IMR-90 (cell line): ENCODE data around the gene MRPL33. TPM values are rescaled to one million over a fixed set of nuclear protein-coding genes. Genes with fewer than 3 reads are reported as not detected.

ENCODE experiments used
- ATAC-seq: fragments of 200-7000 bp; cut with Tn5 transposase; 2 replicates; pipeline ENCODE4 v1.9.1; 2020; ENCODE audit warnings: low read depth, mild to moderate bottlenecking, moderate library complexity
- BruUV-seq: library from RNA; stranded (reverse); fragments of 400-500 nt; replicated peaks from 2 replicates; lab custom pipeline; 2021; lab: Mats Ljungman, UMichigan
- CTCF ChIA-PET: fragments of 300-600 bp; formaldehyde crosslinking; extraction: SDS; loops from one replicate; lab custom pipeline; 2021; ENCODE audit warnings: antibody characterized with exemption; lab: Yijun Ruan, JAX
- POLR2A ChIA-PET: fragments of 300-600 bp; sonication (Branson Sonifier 250); formaldehyde crosslinking; loops from one replicate; lab custom pipeline; 2022; ENCODE audit warnings: antibody characterized with exemption; ENCODE audit not compliant: unreplicated experiment; lab: Charles Lee
- DNase-seq: peaks from one replicate; pipeline ENCODE4 v3.0.0; 2013
- H2AFZ ChIP-seq: replicated peaks from 2 replicates; pipeline ENCODE3; 2013; ENCODE audit warnings: low read length, mild to moderate bottlenecking; ENCODE audit not compliant: poor library complexity
- H2AK5ac ChIP-seq: 2 replicates; pipeline ENCODE4 v1.6.1; 2013; ENCODE audit warnings: low read depth, low read length, inconsistent platforms
- H2AK9ac ChIP-seq: replicated peaks from 2 replicates; pipeline ENCODE3; 2013; ENCODE audit warnings: mild to moderate bottlenecking, low read depth, low read length, moderate library complexity; ENCODE audit not compliant: poor library complexity
- H2BK120ac ChIP-seq: 2 replicates; pipeline ENCODE4 v1.6.1; 2013; ENCODE audit warnings: low read depth, low read length, inconsistent platforms
- H2BK15ac ChIP-seq: 3 replicates; pipeline ENCODE4 v1.6.1; 2013; ENCODE audit warnings: low read depth, low read length, inconsistent platforms
- H2BK20ac ChIP-seq: 2 replicates; pipeline ENCODE4 v1.6.1; 2013; ENCODE audit warnings: low read depth, mild to moderate bottlenecking, inconsistent platforms, low read length, moderate library complexity
- H2BK5ac ChIP-seq: 2 replicates; pipeline ENCODE4 v1.6.1; 2013; ENCODE audit warnings: mild to moderate bottlenecking, low read depth, low read length, inconsistent platforms; ENCODE audit not compliant: poor library complexity, severe bottlenecking
- H3K14ac ChIP-seq: replicated peaks from 2 replicates; pipeline ENCODE4 v1.6.1; 2013; ENCODE audit warnings: low read depth, low read length, inconsistent platforms
- H3K18ac ChIP-seq: 2 replicates; pipeline ENCODE4 v1.6.1; 2013; ENCODE audit warnings: low read depth, low read length, control low read depth
- H3K23ac ChIP-seq: 2 replicates; pipeline ENCODE4 v1.6.1; 2013; ENCODE audit warnings: low read depth, low read length, inconsistent platforms
- H3K27ac ChIP-seq: 2 replicates; pipeline ENCODE4 v1.5.1; 2013; ENCODE audit warnings: mild to moderate bottlenecking, control low read depth, low read length; ENCODE audit not compliant: insufficient read depth
- H3K27me3 ChIP-seq: 2 replicates; pipeline ENCODE4 v1.6.1; 2013; ENCODE audit warnings: low read length; ENCODE audit not compliant: control insufficient read depth, insufficient read depth
- H3K36me3 ChIP-seq: 2 replicates; pipeline ENCODE4 v1.6.1; 2013; ENCODE audit warnings: low read length, mixed read lengths; ENCODE audit not compliant: control insufficient read depth, insufficient read depth
- H3K4ac ChIP-seq: 2 replicates; pipeline ENCODE4 v1.6.1; 2013; ENCODE audit warnings: low read depth, low read length, inconsistent platforms
- H3K4me1 ChIP-seq: 2 replicates; pipeline ENCODE4 v1.6.1; 2013; ENCODE audit warnings: low read length, mixed read lengths; ENCODE audit not compliant: control insufficient read depth, insufficient read depth
- H3K4me2 ChIP-seq: 2 replicates; pipeline ENCODE4 v1.6.1; 2013; ENCODE audit warnings: low read depth, mild to moderate bottlenecking, control low read depth, low read length, moderate library complexity
- H3K4me3 ChIP-seq: 2 replicates; pipeline ENCODE4 v1.5.1; 2013; ENCODE audit warnings: low read depth, mild to moderate bottlenecking, control low read depth, low read length, moderate library complexity; ENCODE audit not compliant: insufficient read depth
- H3K56ac ChIP-seq: 2 replicates; pipeline ENCODE4 v1.6.1; 2013; ENCODE audit warnings: low read length, inconsistent platforms; ENCODE audit not compliant: insufficient read depth; ENCODE audit errors: extremely low read depth
- H3K79me1 ChIP-seq, 2 experiments: 2 replicates each; pipeline ENCODE4 v1.6.1; 2013; ENCODE audit warnings: low read length in 2 of 2, inconsistent platforms in 1 of 2, low read depth in 1 of 2
- H3K9ac ChIP-seq: 2 replicates; pipeline ENCODE4 v1.6.1; 2013; ENCODE audit warnings: low read depth, low read length, control low read depth
- H3K9me1 ChIP-seq: 2 replicates; pipeline ENCODE4 v1.6.1; 2013; ENCODE audit warnings: low read length, inconsistent platforms; ENCODE audit not compliant: insufficient read depth
- H3K9me3 ChIP-seq: 2 replicates; pipeline ENCODE4 v1.6.1; 2013; ENCODE audit warnings: low read length; ENCODE audit not compliant: control insufficient read depth, insufficient read depth
- H4K20me1 ChIP-seq: 2 replicates; pipeline ENCODE4 v1.6.1; 2013; ENCODE audit warnings: low read length, inconsistent platforms; ENCODE audit not compliant: insufficient read depth
- H4K5ac ChIP-seq: 2 replicates; pipeline ENCODE4 v1.6.1; 2013; ENCODE audit warnings: mild to moderate bottlenecking, low read depth, low read length, control low read depth
- H4K8ac ChIP-seq, 2 experiments: 2 replicates each; pipeline ENCODE4 v1.6.1; 2013; ENCODE audit warnings: low read depth in 2 of 2, low read length in 2 of 2, control low read depth in 1 of 2, inconsistent platforms in 1 of 2
- H4K91ac ChIP-seq: 2 replicates; pipeline ENCODE4 v1.6.1; 2013; ENCODE audit warnings: low read depth, low read length, inconsistent platforms; ENCODE audit not compliant: insufficient read depth
- MAZ ChIP-seq: IDR thresholded peaks from 2 replicates; pipeline ENCODE4 v1.6.1; 2012; ENCODE audit warnings: low read depth, mild to moderate bottlenecking, low read length, improper control_type of control experiment, moderate library complexity, borderline replicate concordance
- RAD21 ChIP-seq: IDR thresholded peaks from 2 replicates; pipeline ENCODE4 v1.6.1; 2012; ENCODE audit warnings: low read length, improper control_type of control experiment
- WGBS, 2 experiments: methylation state at CpG; one replicate each; pipeline versions ENCODE4 v1.1.5 to v1.1.7; 2013; ENCODE audit warnings: missing lambda C conversion rate in 2 of 2; ENCODE audit not compliant: insufficient read length in 1 of 2; ENCODE audit errors: extremely low coverage in 2 of 2; 5-methylcytosine and 5-hydroxymethylcytosine counted together
- dilution Hi-C: fragments of 300-500 bp; cut with HindIII; formaldehyde crosslinking; loops from one replicate; pipeline ENCODE4 v1.14.3; 2018; ENCODE audit warnings: low sequenced_read_pairs; ENCODE audit not compliant: unreplicated experiment
- in situ Hi-C: fragments of 300-500 bp; cut with MboI; formaldehyde crosslinking; loops from 3 replicates; pipeline ENCODE4 v1.14.3; 2019; ENCODE audit warnings: low sequenced_read_pairs, inconsistent platforms, mixed read lengths
- intact Hi-C: fragments of 100-400 bp; cut with micrococcal nuclease; formaldehyde crosslinking; loops from 2 replicates; pipeline ENCODE4 v1.10.0; 2022
- polyA plus RNA-seq, 3 experiments: library from polyadenylated mRNA; depleted of rRNA; stranded (reverse); fragments of >200 nt; gene quantifications; 2 replicates each; pipeline ENCODE4 v1.2.3, GENCODE V29; 2012; ENCODE audit warnings: low replicate concordance in 1 of 3
- total RNA-seq: library from RNA; depleted of rRNA; stranded (reverse); fragments of >200 nt; gene quantifications from 2 replicates; pipeline ENCODE4 v1.2.3, GENCODE V29; 2012
- TF ChIP-seq, protein P1 (sequence below): fragments of 150-350 bp; IDR thresholded peaks from 2 replicates; pipeline ENCODE4 v1.6.1; 2017; ENCODE audit warnings: mild to moderate bottlenecking, antibody characterized with exemption, low read length, low read depth
- TF ChIP-seq, protein P2 (sequence below): fragments of 150-350 bp; IDR thresholded peaks from 2 replicates; pipeline ENCODE4 v1.6.1; 2016; ENCODE audit warnings: low read depth, mild to moderate bottlenecking, low read length, moderate library complexity, borderline replicate concordance
- TF ChIP-seq, protein P3 (sequence below): conservative IDR thresholded peaks from 2 replicates; pipeline ENCODE4 v1.5.1; 2012; ENCODE audit warnings: mild to moderate bottlenecking, low read depth, low read length, improper control_type of control experiment

MRPL33 gene
- total and polyA plus RNA-seq, 2 of the 4 experiments (the other 2 are of a cell fraction) = 13.3 to 101 TPM

DNA sequence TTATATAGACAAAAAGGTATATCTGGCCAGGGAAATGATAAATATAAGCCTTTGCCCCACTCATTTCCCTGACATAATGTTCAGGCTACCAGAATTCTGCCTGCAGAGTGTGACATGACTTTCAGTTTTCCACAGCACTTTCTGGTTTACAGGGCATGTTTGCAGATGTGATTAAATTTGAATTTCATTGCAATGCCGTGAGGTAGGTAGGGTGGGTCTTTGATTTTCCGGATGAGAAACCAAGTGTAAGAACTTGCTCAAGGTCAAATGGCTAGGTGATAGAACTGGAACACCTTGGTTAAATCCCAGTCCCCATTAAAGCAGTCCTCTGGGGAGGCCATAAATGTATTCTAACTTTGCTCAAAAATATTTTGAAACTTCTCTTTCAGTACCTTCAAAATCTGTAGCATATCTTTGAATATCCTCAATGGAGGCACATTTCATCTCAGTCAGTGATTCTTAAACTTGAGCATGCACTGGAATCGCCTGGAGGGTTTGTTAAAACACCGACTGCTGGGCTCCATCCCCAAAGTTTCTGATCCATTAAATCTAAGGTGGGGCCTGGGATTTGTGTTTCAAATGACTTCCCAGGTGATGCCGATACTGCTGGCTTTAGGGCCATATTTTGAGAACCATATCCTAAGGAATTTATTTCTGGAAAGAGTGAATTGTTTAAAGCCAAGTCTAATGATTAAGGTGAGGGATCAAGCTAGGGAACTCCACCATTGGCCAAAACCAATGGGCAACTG, 35.0 kb downstream of the MRPL33 start:
- ATAC-seq = no peak
- Histone ChIP-seq H3K27me3 (no peaks in the 10 kb centered on the region), H3K18ac (no peak overlapping the region), H4K8ac (no peak overlapping the region), H3K14ac (no peak overlapping the region), H2BK15ac (no peak overlapping the region), H4K20me1 (no peaks in the 10 kb centered on the region), H3K9me3 (no peaks in the 10 kb centered on the region), H4K91ac (no peak overlapping the region; the same call in 1 of the 2 replicates), H3K4me1 (peaks cover 11% of the 10 kb centered on the region), H3K27ac (no peak overlapping the region), H3K36me3 (no peaks in the 10 kb centered on the region), H3K9ac (no peak overlapping the region), H2AFZ (no peak overlapping the region), H3K4me2 (no peak overlapping the region), H2BK20ac (peak overlapping the region; percentile 28; the same call in 1 of the 2 replicates), H2BK120ac (peak overlapping the region; percentile 57; the same call in 1 of the 2 replicates), H3K4ac (no peak overlapping the region), H2BK5ac (no peak overlapping the region), H3K56ac (no peak overlapping the region), H3K23ac (no peak overlapping the region), H3K4me3 (no peak overlapping the region), H2AK5ac (peak overlapping the region; percentile 38; the same call in 1 of the 2 replicates), H3K79me1 (peaks cover 0 to 27% of the 10 kb centered on the region in 2 experiments; a peak in 2 of 4 replicates), H2AK9ac (no peak overlapping the region), H4K5ac (no peak overlapping the region), H3K9me1 (peaks cover 20% of the 10 kb centered on the region)
- POLR2A ChIA-PET = no interaction called here
- dilution Hi-C loops (no loop called here), in situ Hi-C loops (no loop called here), intact Hi-C loops (no loop called here)
- WGBS, 2 experiments = 90% methylated on average over 2 of the region's 5 CpGs; no CpG with 5 or more reads in 1 of the 2 experiments
- CTCF ChIA-PET = interaction anchor here (1.0 kb wide), 1 partner anchor 69 kb away, joined by 3 read pairs; no protein-coding TSS in a partner anchor
- no TSS peak for BruUV-seq
- no peak for DNase-seq
- TF ChIP-seq, protein P1, sequence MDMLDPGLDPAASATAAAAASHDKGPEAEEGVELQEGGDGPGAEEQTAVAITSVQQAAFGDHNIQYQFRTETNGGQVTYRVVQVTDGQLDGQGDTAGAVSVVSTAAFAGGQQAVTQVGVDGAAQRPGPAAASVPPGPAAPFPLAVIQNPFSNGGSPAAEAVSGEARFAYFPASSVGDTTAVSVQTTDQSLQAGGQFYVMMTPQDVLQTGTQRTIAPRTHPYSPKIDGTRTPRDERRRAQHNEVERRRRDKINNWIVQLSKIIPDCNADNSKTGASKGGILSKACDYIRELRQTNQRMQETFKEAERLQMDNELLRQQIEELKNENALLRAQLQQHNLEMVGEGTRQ = no peak
- TF ChIP-seq RAD21 (no peak), MAZ (no peak)
- TF ChIP-seq, protein P2, sequence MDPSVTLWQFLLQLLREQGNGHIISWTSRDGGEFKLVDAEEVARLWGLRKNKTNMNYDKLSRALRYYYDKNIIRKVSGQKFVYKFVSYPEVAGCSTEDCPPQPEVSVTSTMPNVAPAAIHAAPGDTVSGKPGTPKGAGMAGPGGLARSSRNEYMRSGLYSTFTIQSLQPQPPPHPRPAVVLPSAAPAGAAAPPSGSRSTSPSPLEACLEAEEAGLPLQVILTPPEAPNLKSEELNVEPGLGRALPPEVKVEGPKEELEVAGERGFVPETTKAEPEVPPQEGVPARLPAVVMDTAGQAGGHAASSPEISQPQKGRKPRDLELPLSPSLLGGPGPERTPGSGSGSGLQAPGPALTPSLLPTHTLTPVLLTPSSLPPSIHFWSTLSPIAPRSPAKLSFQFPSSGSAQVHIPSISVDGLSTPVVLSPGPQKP = no peak
- TF ChIP-seq, protein P3, sequence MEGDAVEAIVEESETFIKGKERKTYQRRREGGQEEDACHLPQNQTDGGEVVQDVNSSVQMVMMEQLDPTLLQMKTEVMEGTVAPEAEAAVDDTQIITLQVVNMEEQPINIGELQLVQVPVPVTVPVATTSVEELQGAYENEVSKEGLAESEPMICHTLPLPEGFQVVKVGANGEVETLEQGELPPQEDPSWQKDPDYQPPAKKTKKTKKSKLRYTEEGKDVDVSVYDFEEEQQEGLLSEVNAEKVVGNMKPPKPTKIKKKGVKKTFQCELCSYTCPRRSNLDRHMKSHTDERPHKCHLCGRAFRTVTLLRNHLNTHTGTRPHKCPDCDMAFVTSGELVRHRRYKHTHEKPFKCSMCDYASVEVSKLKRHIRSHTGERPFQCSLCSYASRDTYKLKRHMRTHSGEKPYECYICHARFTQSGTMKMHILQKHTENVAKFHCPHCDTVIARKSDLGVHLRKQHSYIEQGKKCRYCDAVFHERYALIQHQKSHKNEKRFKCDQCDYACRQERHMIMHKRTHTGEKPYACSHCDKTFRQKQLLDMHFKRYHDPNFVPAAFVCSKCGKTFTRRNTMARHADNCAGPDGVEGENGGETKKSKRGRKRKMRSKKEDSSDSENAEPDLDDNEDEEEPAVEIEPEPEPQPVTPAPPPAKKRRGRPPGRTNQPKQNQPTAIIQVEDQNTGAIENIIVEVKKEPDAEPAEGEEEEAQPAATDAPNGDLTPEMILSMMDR = no peak
